Measurements from ENCODE around the gene ARHGAP26.

The ARHGAP26 gene

DNA sequence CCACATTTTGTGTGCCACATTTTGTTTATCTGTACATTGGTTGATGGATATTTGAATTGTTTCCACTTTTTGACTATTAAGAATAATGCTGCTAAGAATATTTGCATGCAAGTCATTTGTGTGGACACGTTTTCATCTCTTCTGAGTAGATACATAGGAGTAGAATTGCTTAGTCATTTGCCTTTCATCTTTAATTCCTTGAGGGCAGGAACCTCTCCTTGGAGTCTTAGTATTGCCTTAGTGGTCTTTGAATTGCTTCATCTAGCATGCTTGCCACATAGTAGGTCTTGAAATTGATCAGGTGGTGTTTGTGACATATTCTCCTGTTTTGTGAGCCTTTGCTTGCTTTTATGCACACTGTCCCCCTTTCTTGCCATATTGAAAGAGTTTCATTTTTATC, 504.8 kb downstream of the ARHGAP26 start:
- no peak for DNase-seq

GRCh38 chr5:143275512-143276363, 505.6 kb downstream of the ARHGAP26 start:
- no peak for DNase-seq

- DNase-seq, result no peak
These were observed 507.4 kb downstream of the ARHGAP26 start for GRCh38 chr5:143277536-143277935.

All from kidney glomerular epithelial cell (primary cell).